Forelimb muscle (tissue), 1 donor: ENCODE measurements around the gene LGALS7B. TPM values are rescaled to one million over a fixed set of nuclear protein-coding genes. Genes with fewer than 3 reads are reported as not detected.
"Not testable (repeated sequence)": the region's sequence is repeated elsewhere in the genome, so short reads cannot be mapped to it uniquely, and the experiment has no call there.

ENCODE experiments used
- DNase-seq: peaks from one replicate; pipeline ENCODE4 v3.0.0-alpha.2; 2013; ENCODE audit warnings: low read depth
- polyA plus RNA-seq: library from polyadenylated mRNA; unstranded; fragments of 120-200 nt; gene quantifications from one replicate; pipeline ENCODE4 v1.2.1, GENCODE V29; 2013; ENCODE audit not compliant: insufficient read length

LGALS7B gene
- polyA plus RNA-seq, 1 donor, result not detected

- not testable (repeated sequence) for DNase-seq
These were observed 18.6 kb upstream of the LGALS7B start for GRCh38 chr19:38770228-38770948.

- not testable (repeated sequence) for DNase-seq
These were observed 18.1 kb upstream of the LGALS7B start for GRCh38 chr19:38770949-38771275.

GRCh38 chr19:38771569-38771968 is 17.4 kb upstream of the LGALS7B start:
- not testable (repeated sequence) for DNase-seq

DNA sequence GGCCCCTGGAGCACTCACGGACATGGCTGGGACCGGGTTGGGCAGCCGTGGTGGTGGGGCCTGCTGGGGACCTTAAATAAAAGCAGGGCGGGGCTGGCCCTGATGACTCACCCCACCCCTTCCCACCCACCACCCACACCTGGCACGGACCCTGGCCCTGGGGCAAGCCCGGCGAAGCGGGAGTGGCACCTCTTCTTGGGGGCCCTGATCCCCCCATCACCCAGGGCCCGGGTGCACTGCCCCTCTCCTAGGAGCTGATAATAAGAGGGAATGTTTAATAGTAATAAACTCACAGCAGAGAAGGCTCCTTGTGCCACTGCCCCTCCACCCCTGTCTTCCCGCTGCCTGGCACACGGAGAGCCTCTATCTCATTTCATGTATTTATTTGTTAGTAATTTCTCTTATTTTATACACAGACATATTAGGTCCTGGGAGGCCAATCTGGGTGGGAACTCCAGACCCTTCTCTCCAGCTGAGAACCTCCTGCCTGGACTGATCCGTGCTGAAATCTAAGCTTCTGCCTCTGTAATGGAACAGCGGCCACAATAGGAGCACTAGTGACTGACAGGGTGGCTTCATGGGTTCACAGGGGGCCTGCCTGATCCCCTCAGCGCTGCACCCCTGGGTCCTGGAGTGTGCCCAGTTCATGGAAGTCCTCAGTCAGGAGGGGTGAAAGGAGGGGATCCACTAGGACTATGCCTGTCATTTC is 15.4 kb upstream of the LGALS7B start, which contains the start of gene LGALS7:
Gene LGALS7, minus strand, starts transcription at position 49 of the 709 bp plus-strand sequence. Its CDS starts 25 bp downstream, at position 24.
- no peak for DNase-seq

GRCh38 chr19:38774181-38774950 is 14.6 kb upstream of the LGALS7B start:
- no peak for DNase-seq

GRCh38 chr19:38778733-38779132 is 10.3 kb upstream of the LGALS7B start:
- no peak for DNase-seq

DNA sequence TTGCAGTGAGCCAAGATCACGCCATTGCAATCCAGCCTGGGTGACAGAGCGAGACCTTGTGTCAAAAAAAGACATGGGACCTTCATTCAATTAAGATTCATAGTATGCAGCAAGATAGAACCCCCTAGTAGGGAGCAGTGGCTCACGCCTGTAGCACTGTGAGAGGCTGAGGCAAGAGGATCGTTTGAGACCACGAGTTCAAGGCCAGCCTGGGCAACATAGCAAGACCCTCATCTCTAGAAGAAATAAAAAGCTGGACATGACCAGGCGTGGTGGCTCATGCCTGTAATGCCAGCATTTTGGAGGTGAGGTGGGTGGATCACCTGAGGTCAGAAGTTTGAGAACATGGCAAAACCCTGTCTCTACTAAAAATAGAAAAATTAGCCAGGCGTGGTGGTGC is 8.6 kb upstream of the LGALS7B start:
- no peak for DNase-seq

DNA sequence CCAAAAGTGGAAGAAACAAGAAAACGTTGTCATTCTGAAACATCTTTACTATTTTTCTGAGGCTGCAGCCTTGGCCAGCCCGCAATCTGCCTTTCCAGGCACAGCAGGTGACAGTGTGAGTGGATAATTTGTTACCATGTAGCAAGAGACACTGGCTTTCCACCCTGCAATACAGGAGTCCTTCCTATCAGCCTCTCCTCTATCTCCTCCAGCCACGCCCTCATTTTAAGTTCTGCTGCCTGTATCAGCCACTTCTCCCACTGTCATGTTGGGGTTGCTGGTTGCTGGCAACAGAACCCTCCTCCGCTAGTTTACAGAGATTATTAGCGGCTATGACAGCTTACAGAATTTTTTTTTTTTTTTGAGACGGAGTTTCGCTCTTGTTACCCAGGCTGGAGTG is 7.9 kb upstream of the LGALS7B start:
- no peak for DNase-seq

GRCh38 chr19:38782212-38782611 is 6.8 kb upstream of the LGALS7B start:
- not testable (repeated sequence) for DNase-seq

- no peak for DNase-seq
These were observed 4.8 kb upstream of the LGALS7B start for GRCh38 chr19:38784224-38784623.

DNA sequence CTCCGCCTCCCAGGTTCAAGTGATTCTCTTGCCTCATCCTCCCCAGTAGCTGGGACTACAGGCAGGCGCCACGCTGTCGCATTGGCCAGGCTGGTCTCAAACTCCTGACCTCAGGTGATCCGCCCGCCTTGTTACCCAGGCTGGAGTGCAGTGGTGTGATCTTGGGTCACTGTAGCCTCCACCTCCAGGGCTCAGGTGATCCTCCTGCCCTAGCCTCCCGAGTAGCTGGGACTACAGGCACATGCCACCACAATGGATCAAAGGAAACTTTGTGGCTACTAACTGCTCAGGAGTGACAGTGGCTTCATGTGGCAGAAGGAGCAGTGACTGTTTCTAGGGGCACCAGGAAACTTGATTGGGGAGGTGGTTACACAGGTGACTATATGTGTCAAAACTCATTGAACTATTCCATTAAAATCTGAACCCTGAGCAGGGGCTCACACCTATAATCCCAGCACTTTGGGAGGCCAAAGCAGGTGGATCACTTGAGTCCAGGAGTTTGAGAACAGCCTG is 3.8 kb upstream of the LGALS7B start:
- DNase-seq, result no peak

GRCh38 chr19:38786061-38786460 is 2.9 kb upstream of the LGALS7B start:
- not testable (repeated sequence) for DNase-seq

- DNase-seq, result no peak
These were observed 2.3 kb upstream of the LGALS7B start for GRCh38 chr19:38786572-38787265.

- not testable (repeated sequence) for DNase-seq
These were observed 1.8 kb downstream of the LGALS7B start for GRCh38 chr19:38790507-38791403.

DNA sequence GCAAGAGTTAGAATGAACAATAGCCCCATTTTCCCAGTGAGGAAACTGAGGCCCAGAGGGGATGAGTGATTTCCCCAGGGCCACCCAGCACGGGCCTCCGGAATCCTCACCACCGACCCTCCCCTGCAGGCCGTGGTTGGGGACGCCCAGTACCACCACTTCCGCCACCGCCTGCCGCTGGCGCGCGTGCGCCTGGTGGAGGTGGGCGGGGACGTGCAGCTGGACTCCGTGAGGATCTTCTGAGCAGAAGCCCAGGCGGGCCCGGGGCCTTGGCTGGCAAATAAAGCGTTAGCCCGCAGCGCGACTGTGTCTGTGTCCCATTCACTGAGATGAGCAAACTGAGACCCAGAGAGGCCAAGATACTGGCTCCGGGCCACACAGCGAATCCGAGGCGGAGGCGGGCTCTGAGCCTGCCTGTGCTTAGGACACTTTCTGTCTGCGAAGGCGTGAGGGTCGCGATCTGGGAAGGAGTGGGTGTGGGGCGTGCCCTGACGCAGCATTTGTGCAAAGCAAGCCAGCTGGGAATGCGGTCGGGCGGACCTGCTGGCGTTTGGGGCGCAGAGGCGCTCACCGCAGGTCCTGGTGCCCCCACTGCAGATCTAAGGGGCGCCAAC is 2.6 kb downstream of the LGALS7B start:
- not testable (repeated sequence) for DNase-seq

DNA sequence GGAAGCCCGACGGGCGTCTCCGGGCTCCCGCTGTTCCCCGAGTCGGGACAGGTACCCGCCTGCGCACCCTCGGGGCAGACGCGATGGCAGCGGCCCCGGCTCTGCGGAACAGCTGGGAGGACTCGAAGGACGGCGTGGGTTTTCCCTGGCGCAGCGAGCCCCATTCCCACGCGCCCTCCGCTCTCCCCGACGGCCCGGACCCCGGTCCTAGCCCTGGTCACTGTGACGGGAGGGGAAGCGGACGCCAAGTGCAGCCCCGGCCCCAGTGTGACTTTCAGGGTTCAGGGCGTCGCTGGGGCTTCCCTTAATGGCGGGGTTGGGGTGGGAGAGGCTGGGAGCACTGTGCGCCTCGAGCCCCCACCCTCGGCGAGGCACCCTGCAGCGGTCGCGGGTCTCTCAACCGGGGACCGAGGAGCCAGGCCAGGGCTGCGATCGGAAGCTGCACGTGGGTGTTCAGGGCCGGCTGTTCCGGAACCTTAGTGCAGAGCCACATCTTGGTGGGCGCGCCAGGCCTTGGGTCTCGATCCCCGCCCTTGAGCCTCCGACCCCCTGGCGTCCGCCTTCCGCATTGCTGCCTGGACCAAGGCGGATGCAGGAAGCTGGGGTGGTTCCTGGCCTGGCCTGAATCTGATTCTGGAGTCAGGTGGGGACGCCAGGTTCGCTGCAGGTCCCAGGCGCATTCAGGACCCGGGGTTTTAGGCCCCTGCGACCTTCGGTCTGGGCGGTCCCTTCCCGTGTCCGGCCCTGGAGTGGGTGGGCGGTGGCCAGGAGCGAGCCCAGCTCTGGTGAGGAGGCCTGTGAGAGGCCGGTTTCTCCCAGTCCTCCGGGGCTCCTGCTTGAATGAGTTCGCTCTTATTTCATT is 3.5 kb downstream of the LGALS7B start:
- DNase-seq, result no peak

DNA sequence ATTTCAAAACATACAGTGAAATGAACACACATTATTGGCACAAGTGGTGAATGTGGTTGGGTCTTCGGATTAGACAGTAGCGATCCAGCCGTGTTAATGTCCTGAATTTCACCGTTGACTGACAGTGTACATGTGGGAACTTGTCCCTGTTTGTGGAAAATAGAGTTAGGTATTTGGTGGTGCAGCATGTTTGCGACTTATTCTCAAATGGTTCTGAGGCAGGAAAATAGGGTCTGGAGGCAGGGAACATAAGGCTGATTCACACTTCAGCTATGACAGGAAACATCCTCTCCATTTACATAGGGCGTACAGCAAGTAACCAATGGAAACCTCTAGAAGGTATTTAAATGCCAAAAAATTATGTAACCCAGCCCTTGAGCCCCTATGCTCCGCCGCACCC is 4.2 kb downstream of the LGALS7B start:
- no peak for DNase-seq

- no peak for DNase-seq
These were observed 4.7 kb downstream of the LGALS7B start for GRCh38 chr19:38793671-38794070.

GRCh38 chr19:38795549-38795948 is 6.5 kb downstream of the LGALS7B start:
- no peak for DNase-seq
